Prostate gland (tissue), 2 donors: ENCODE results near the gene SV2B.

Source experiments
- CTCF ChIP-seq, 4 experiments: fragments of 200-600 bp in 2 of 4; fragments of 450-650 bp in 2 of 4; sonication (generic) in 2 of 4; IDR thresholded peaks; 1 replicate in 3 of 4; 2 replicates in 1 of 4; pipeline ENCODE4 v1.5.1; 2016 to 2019; ENCODE audit warnings: antibody characterized with exemption in 4 of 4, mild to moderate bottlenecking in 2 of 4, moderate library complexity in 2 of 4
- POLR2A ChIP-seq: fragments of 450-650 bp; IDR thresholded peaks from one replicate; pipeline ENCODE4 v1.6.1; 2016; ENCODE audit warnings: antibody characterized with exemption, mild to moderate bottlenecking

GRCh38 chr15:91073077-91073476, 27.0 kb upstream of the SV2B start:
- TF ChIP-seq CTCF (IDR thresholded peaks at IDR 0.05), result no peak
- TF ChIP-seq POLR2A, result no peak
